DND-41 (cell line): ENCODE results near the gene THY1.

Experiments used
- ATAC-seq: fragments of 200-7000 bp; cut with Tn5 transposase; 3 replicates; pipeline ENCODE4 v1.9.1; 2021; ENCODE audit warnings: low read depth; ENCODE audit not compliant: insufficient read depth
- DNase-seq: peaks from one replicate; pipeline ENCODE4 v3.0.0-alpha.2; 2020
- H2AFZ ChIP-seq: 2 replicates; pipeline ENCODE4 v1.6.0; 2012; ENCODE audit warnings: low read depth, low read length
- H3K27ac ChIP-seq: 2 replicates; pipeline ENCODE4 v1.5.1; 2012; ENCODE audit warnings: low read length, inconsistent platforms
- H3K27me3 ChIP-seq: fragments of 200-600 bp; sonication (generic); 2 replicates; pipeline ENCODE4 v1.6.0; 2012; ENCODE audit warnings: low read length, mild to moderate bottlenecking, inconsistent platforms; ENCODE audit not compliant: insufficient read depth, poor library complexity
- H3K36me3 ChIP-seq: 2 replicates; pipeline ENCODE4 v1.5.1; 2012; ENCODE audit warnings: low read length, inconsistent platforms; ENCODE audit not compliant: insufficient read depth
- H3K4me1 ChIP-seq: 2 replicates; pipeline ENCODE4 v1.5.1; 2012; ENCODE audit warnings: mild to moderate bottlenecking, low read length; ENCODE audit not compliant: insufficient read depth
- H3K4me2 ChIP-seq: 2 replicates; pipeline ENCODE4 v1.6.0; 2012; ENCODE audit warnings: mild to moderate bottlenecking, moderate library complexity, low read length, inconsistent platforms; ENCODE audit not compliant: insufficient read depth
- H3K4me3 ChIP-seq, 2 experiments: fragments of 200-600 bp in 1 of 2; shearing (Covaris generic) in 1 of 2; 2 replicates each; pipeline ENCODE4 v1.5.1; 2012 to 2016; ENCODE audit warnings: inconsistent platforms in 2 of 2, low read length in 2 of 2, mild to moderate bottlenecking in 2 of 2, low read depth in 1 of 2, moderate library complexity in 1 of 2
- H3K79me2 ChIP-seq: 2 replicates; pipeline ENCODE4 v1.6.0; 2012; ENCODE audit warnings: low read length, inconsistent platforms; ENCODE audit not compliant: insufficient read depth
- H3K9ac ChIP-seq: 2 replicates; pipeline ENCODE4 v1.6.0; 2012; ENCODE audit warnings: low read depth, mild to moderate bottlenecking, inconsistent platforms, low read length, moderate library complexity
- H3K9me3 ChIP-seq: 2 replicates; pipeline ENCODE4 v1.5.1; 2012; ENCODE audit warnings: low read length, moderate library complexity, mild to moderate bottlenecking, inconsistent platforms; ENCODE audit not compliant: insufficient read depth, severe bottlenecking
- H4K20me1 ChIP-seq: 2 replicates; pipeline ENCODE4 v1.6.0; 2012; ENCODE audit warnings: low read length; ENCODE audit not compliant: insufficient read depth
- EZH2 ChIP-seq: IDR thresholded peaks from 3 replicates; pipeline ENCODE4 v1.6.1; 2012; ENCODE audit warnings: borderline replicate concordance, low read depth, mild to moderate bottlenecking, moderate library complexity, low read length, inconsistent platforms; ENCODE audit not compliant: severe bottlenecking
- TF ChIP-seq, protein P1 (sequence below): IDR thresholded peaks from 2 replicates; pipeline ENCODE4 v1.5.1; 2012; ENCODE audit warnings: borderline replicate concordance, low read length, moderate library complexity, mild to moderate bottlenecking; ENCODE audit not compliant: poor library complexity, severe bottlenecking; ENCODE audit errors: extremely low read depth

Gene THY1

DNA sequence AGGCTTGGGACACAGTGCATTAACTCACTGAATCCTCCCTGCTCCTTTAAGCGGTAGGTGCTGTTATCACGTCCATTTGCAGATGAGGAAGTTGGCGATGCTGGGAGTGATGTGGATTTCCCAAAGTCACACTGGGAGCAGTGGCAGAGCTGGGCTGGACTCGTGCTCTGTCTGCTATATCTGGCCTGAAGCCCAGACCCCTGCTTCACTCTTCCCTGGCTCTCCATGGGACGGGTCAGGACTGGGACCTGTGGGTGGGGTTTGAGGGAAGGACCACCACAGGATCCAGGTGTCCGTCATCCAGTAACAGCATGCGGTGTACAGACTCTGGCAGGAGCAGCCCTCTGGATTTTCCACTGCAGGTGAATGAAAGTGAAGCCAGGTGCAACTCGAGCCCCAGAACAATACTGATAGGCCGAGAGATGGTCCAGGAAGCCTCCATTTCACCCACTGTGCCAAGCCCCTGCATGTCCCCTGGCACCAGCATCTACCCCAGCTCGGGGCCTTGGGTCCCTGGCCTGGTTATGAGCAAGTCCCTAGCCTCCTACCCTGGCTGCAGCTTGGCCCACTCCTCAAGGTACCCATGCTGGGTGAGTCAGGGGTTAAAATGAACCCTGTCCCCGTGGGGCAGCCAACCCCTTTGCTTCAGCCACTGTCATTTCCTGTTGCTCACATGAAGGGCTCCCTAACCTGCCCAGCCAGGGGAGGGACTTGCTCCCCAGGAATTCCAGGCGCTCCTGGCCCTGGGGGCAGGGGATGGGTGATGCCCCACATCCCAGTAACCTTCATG is 45.7 kb downstream of the THY1 start:
- no peaks in the 10 kb centered on the region for H3K9me3 ChIP-seq
- H3K4me2 ChIP-seq, result no peak overlapping the region
- no peak for ATAC-seq
- no peaks in the 10 kb centered on the region for H3K36me3 ChIP-seq
- no peaks in the 10 kb centered on the region for H3K79me2 ChIP-seq
- DNase-seq, result no peak
- H2AFZ ChIP-seq, result no peak overlapping the region
- H3K27ac ChIP-seq, result no peak overlapping the region
- H4K20me1 ChIP-seq, result no peaks in the 10 kb centered on the region
- H3K27me3 ChIP-seq, result peaks cover 19% of the 10 kb centered on the region
- H3K9ac ChIP-seq, result no peak overlapping the region
- TF ChIP-seq EZH2, result no peak
- TF ChIP-seq, protein P1, sequence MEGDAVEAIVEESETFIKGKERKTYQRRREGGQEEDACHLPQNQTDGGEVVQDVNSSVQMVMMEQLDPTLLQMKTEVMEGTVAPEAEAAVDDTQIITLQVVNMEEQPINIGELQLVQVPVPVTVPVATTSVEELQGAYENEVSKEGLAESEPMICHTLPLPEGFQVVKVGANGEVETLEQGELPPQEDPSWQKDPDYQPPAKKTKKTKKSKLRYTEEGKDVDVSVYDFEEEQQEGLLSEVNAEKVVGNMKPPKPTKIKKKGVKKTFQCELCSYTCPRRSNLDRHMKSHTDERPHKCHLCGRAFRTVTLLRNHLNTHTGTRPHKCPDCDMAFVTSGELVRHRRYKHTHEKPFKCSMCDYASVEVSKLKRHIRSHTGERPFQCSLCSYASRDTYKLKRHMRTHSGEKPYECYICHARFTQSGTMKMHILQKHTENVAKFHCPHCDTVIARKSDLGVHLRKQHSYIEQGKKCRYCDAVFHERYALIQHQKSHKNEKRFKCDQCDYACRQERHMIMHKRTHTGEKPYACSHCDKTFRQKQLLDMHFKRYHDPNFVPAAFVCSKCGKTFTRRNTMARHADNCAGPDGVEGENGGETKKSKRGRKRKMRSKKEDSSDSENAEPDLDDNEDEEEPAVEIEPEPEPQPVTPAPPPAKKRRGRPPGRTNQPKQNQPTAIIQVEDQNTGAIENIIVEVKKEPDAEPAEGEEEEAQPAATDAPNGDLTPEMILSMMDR, result no peak
- H3K4me1 ChIP-seq, result peaks cover 19% of the 10 kb centered on the region
- no peak overlapping the region for H3K4me3 ChIP-seq

DNA sequence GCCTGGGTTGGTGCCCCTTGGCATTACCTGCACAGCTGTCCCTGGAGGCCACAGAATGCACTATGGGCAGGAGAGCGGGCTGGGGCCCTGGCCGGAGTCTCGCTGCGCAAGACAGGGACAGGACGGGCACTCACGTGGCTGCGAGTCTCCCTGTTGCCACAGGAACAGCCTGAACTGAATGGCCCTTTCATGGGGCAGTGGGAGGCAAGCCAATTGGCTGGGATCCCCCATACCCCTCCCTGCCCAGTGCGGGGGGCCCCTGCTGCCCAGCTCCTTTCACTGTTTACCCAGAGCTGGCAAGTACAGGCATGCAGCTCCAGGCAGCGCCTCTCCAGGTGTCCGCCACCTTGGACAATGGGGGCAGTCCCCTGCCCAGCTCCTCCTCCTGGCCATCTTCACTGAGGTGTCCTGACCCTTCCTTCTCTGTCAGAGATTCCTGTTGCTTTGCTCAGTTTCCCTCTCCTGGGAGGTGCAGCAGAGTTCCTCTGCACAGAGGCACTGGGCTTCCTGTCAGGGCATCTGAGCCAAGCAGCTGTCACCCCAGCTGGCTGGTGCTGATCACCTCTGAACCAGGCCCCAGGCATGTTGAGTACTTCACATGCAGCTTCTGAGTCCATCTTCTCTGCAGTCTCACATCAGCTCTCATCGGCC is 46.6 kb downstream of the THY1 start:
- H3K27ac ChIP-seq, result no peak overlapping the region
- H3K36me3 ChIP-seq, result no peaks in the 10 kb centered on the region
- H3K9me3 ChIP-seq, result no peaks in the 10 kb centered on the region
- DNase-seq (no peak), ATAC-seq (no peak)
- no peaks in the 10 kb centered on the region for H4K20me1 ChIP-seq
- H2AFZ ChIP-seq, result no peak overlapping the region
- no peak overlapping the region for H3K9ac ChIP-seq
- H3K4me2 ChIP-seq, result no peak overlapping the region
- H3K4me3 ChIP-seq, result no peak overlapping the region
- TF ChIP-seq EZH2, result no peak
- TF ChIP-seq, protein P1, result no peak
- peaks cover 18% of the 10 kb centered on the region for H3K27me3 ChIP-seq
- peaks cover 9% of the 10 kb centered on the region for H3K4me1 ChIP-seq
- H3K79me2 ChIP-seq, result no peaks in the 10 kb centered on the region

DNA sequence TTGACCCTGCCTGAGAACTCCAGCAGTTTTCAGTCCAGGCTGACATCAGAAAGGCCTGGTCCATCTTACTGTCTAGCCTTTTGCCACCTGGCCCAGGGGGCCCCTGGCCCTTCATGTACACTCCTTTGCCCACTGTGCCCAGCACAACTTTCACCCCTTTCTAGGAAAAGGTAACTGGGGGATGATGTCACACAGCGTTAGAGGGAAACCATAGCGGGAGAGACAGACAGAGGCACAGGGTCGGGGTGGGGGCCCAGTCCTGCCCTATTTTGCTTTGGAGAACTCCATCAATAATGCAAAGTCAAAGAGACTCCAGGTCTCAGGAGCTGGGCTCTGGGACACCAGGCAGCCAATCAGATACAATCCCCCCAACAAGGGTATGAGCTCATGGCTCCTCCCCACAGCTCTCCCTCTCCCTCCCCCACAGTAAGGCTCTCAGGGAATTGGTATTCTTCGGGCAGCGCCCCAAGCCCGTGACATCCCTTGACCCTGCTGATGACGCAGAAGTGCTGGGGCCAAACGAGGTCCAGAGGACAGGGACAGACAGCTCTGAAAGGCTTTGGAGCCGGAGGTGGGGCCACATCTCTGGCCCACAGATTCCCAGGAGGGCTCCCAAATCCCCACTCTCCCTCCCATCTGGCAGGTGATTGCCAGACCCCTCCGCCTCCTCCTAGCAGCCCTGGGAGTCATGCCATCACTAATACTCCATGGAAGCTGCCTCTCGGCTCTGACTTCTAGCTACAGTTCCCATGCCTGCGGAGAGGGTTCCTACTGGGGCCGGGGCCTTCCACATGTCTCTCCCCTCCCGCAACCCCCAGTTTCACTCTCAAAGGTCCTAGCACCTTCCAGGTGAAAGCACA is 47.4 kb downstream of the THY1 start:
- Histone ChIP-seq H3K9ac (no peak overlapping the region), H4K20me1 (no peaks in the 10 kb centered on the region), H3K27ac (no peak overlapping the region), H2AFZ (no peak overlapping the region), H3K36me3 (no peaks in the 10 kb centered on the region), H3K4me2 (no peak overlapping the region), H3K4me3 (no peak overlapping the region), H3K4me1 (peaks cover 1% of the 10 kb centered on the region; the same call in 1 of the 2 replicates), H3K9me3 (no peaks in the 10 kb centered on the region), H3K79me2 (no peaks in the 10 kb centered on the region), H3K27me3 (peaks cover 10% of the 10 kb centered on the region)
- DNase-seq (no peak), ATAC-seq (no peak)
- no peak for TF ChIP-seq EZH2
